Esophagus muscularis mucosa (tissue), 4 donors: Measurements from ENCODE around the gene LGALS3BP. TPM values are rescaled to one million over a fixed set of nuclear protein-coding genes. Genes with fewer than 3 reads are reported as not detected.

Experiments
- DNase-seq: peaks from one replicate; pipeline ENCODE4 v3.0.0-alpha.2; 2017; ENCODE audit errors: extremely low spot score
- H3K27ac ChIP-seq, 4 donors: fragments of 200-600 bp; sonication (generic); replicated peaks in 1 of 4; 1 replicate in 3 of 4; 2 replicates in 1 of 4; pipeline ENCODE4 v1.5.1; 2016 to 2019; ENCODE audit warnings: mild to moderate bottlenecking in 1 of 4
- H3K27me3 ChIP-seq, 4 donors: fragments of 200-600 bp; sonication (generic); one replicate each; pipeline versions ENCODE4 v1.5.1 to v1.6.0; 2016 to 2019
- H3K36me3 ChIP-seq, 4 donors: fragments of 200-600 bp; sonication (generic); one replicate each; pipeline ENCODE4 v1.5.1; 2016 to 2019
- H3K4me1 ChIP-seq, 4 donors: fragments of 200-600 bp; sonication (generic); one replicate each; pipeline ENCODE4 v1.5.1; 2016 to 2019
- H3K4me3 ChIP-seq, 4 donors: fragments of 200-600 bp; sonication (generic); 1 replicate in 2 of 4; 2 replicates in 2 of 4; pipeline ENCODE4 v1.5.1; 2016 to 2019; ENCODE audit warnings: mild to moderate bottlenecking in 4 of 4, moderate library complexity in 1 of 4
- H3K9me3 ChIP-seq, 4 donors: fragments of 200-600 bp; sonication (generic); 1 replicate in 3 of 4; 2 replicates in 1 of 4; pipeline ENCODE4 v1.5.1; 2016 to 2019
- CTCF ChIP-seq, 3 experiments: fragments of 200-600 bp in 2 of 3; fragments of 450-650 bp in 1 of 3; sonication (generic) in 2 of 3; IDR thresholded peaks; one replicate each; pipeline ENCODE4 v1.5.1; 2017 to 2019; ENCODE audit warnings: antibody characterized with exemption in 3 of 3, mild to moderate bottlenecking in 2 of 3, moderate library complexity in 1 of 3
- EP300 ChIP-seq: sonication (generic); formaldehyde crosslinking; IDR thresholded peaks from one replicate; pipeline ENCODE4 v1.6.1; 2017; ENCODE audit warnings: antibody characterized with exemption
- POLR2A ChIP-seq: fragments of 450-650 bp; IDR thresholded peaks from one replicate; pipeline ENCODE4 v1.6.1; 2017; ENCODE audit warnings: antibody characterized with exemption, moderate library complexity, mild to moderate bottlenecking, low read depth
- POLR2AphosphoS5 ChIP-seq, 2 donors: sonication (generic); formaldehyde crosslinking; IDR thresholded peaks; one replicate each; pipeline ENCODE4 v1.6.1; 2017; ENCODE audit warnings: antibody characterized with exemption in 2 of 2
- WGBS: methylation state at CpG from one replicate; pipeline ENCODE4 v1.1.5; 2018; 5-methylcytosine and 5-hydroxymethylcytosine counted together
- intact Hi-C: fragments of 100-400 bp; cut with DNase I; formaldehyde crosslinking; loops from one replicate; pipeline ENCODE4 v1.15.1; 2023
- total RNA-seq, 4 donors: library from RNA; depleted of rRNA; stranded (reverse); fragments of >200 nt; gene quantifications; one replicate each; pipeline versions ENCODE4 v1.1.0 to v1.2.1, GENCODE V29; 2016

The LGALS3BP gene
- total RNA-seq, 4 donors from 2014 or later: 106 to 284 (median 197) TPM

- Histone ChIP-seq H3K27me3 (no peaks in the 10 kb centered on the region), H3K27ac (no peak overlapping the region), H3K4me1 (no peaks in the 10 kb centered on the region), H3K9me3 (no peaks in the 10 kb centered on the region), H3K4me3 (no peak overlapping the region), H3K36me3 (no peaks in the 10 kb centered on the region)
- DNase-seq: no peak
- WGBS: 89% methylated on average over 7 of the region's 7 CpGs
- intact Hi-C loops: no loop called here
- TF ChIP-seq CTCF (IDR thresholded peaks at IDR 0.05): no peak
- TF ChIP-seq POLR2AphosphoS5 (IDR thresholded peaks at IDR 0.05): no peak
- TF ChIP-seq POLR2A: no peak
- TF ChIP-seq EP300: no peak
Observed at GRCh38 chr17:78944026-78944425, 35.7 kb downstream of the LGALS3BP start.

- no peaks in the 10 kb centered on the region for H3K9me3 ChIP-seq
- no peaks in the 10 kb centered on the region for H3K36me3 ChIP-seq
- WGBS: 86% methylated on average over 4 of the region's 6 CpGs
- H3K27me3 ChIP-seq: no peaks in the 10 kb centered on the region
- TF ChIP-seq EP300 (no peak), CTCF (IDR thresholded peaks at IDR 0.05) (no peak), POLR2A (no peak), POLR2AphosphoS5 (IDR thresholded peaks at IDR 0.05) (no peak)
- H3K27ac ChIP-seq: no peak overlapping the region
- no peak overlapping the region for H3K4me3 ChIP-seq
- peaks cover 0 to 9% (median 7%) of the 10 kb centered on the region in 4 donors for H3K4me1 ChIP-seq
- no peak for DNase-seq
- intact Hi-C loops: no loop called here
Observed at GRCh38 chr17:78940708-78941107, 39.0 kb downstream of the LGALS3BP start.

- WGBS: 86% methylated on average over 5 of the region's 5 CpGs
- no peak overlapping the region for H3K27ac ChIP-seq
- intact Hi-C loops: no loop called here
Observed at GRCh38 chr17:78940258-78940657, 39.5 kb downstream of the LGALS3BP start.

GRCh38 chr17:78939615-78940014, 40.1 kb downstream of the LGALS3BP start:
- no peak for DNase-seq
- H3K36me3 ChIP-seq: no peaks in the 10 kb centered on the region
- H3K4me3 ChIP-seq: no peak overlapping the region
- no peak overlapping the region for H3K27ac ChIP-seq
- peaks cover 8 to 20% (median 18%) of the 10 kb centered on the region in 4 donors for H3K4me1 ChIP-seq
- no peak for TF ChIP-seq POLR2AphosphoS5 (IDR thresholded peaks at IDR 0.05)
- no peak for TF ChIP-seq POLR2A
- no peak for TF ChIP-seq EP300
- no peak for TF ChIP-seq CTCF (IDR thresholded peaks at IDR 0.05)
- 84% methylated on average over 3 of the region's 6 CpGs for WGBS
- no peaks in the 10 kb centered on the region for H3K27me3 ChIP-seq
- intact Hi-C loops: no loop called here
- H3K9me3 ChIP-seq: no peaks in the 10 kb centered on the region

More at GRCh38 chr17:78940258-78940657, 39.5 kb downstream of the LGALS3BP start:
- Histone ChIP-seq H3K4me1 (peaks cover 2 to 13% (median 12%) of the 10 kb centered on the region in 4 donors), H3K27me3 (no peaks in the 10 kb centered on the region), H3K36me3 (no peaks in the 10 kb centered on the region), H3K9me3 (no peaks in the 10 kb centered on the region), H3K4me3 (no peak overlapping the region)
- TF ChIP-seq EP300 (no peak), POLR2AphosphoS5 (IDR thresholded peaks at IDR 0.05) (no peak), CTCF (IDR thresholded peaks at IDR 0.05) (no peak), POLR2A (no peak)
- no peak for DNase-seq

GRCh38 chr17:78937561-78937960, 42.2 kb downstream of the LGALS3BP start:
- intact Hi-C loops: no loop called here
- Histone ChIP-seq H3K9me3 (no peaks in the 10 kb centered on the region), H3K4me1 (peaks cover 24 to 38% (median 35%) of the 10 kb centered on the region in 4 donors), H3K27me3 (no peaks in the 10 kb centered on the region), H3K27ac (no peak overlapping the region), H3K36me3 (no peaks in the 10 kb centered on the region), H3K4me3 (no peak overlapping the region)
- DNase-seq: no peak
- 79% methylated on average over 11 of the region's 11 CpGs for WGBS
- TF ChIP-seq EP300: no peak
